Measurements from ENCODE around the gene ZNF341. TPM values are rescaled to one million over a fixed set of nuclear protein-coding genes. Genes with fewer than 3 reads are reported as not detected.

The ZNF341 gene
- total RNA-seq, 1 donor from 2014 or later = 2.3 TPM

GRCh38 chr20:33838035-33838864 lies 106.5 kb downstream of the ZNF341 start:
- no peak for DNase-seq (ENCODE audit: low read depth)
- H3K4me3 ChIP-seq (ENCODE audit: low read depth, low read length) = no peak overlapping the region
- TF ChIP-seq CTCF (IDR thresholded peaks at IDR 0.05; ENCODE audit: insufficient read depth, low read length, poor library complexity, severe bottlenecking) = no peak
- H3K27me3 ChIP-seq (ENCODE audit: control insufficient read depth, insufficient read depth, low read length) = no peaks in the 10 kb centered on the region
- no peaks in the 10 kb centered on the region for H3K36me3 ChIP-seq (ENCODE audit: control insufficient read depth, insufficient read depth, low read length)

GRCh38 chr20:33839591-33839990 lies 107.8 kb downstream of the ZNF341 start:
- Histone ChIP-seq H3K27me3 (ENCODE audit: control insufficient read depth, insufficient read depth, low read length) (no peaks in the 10 kb centered on the region), H3K36me3 (ENCODE audit: control insufficient read depth, insufficient read depth, low read length) (no peaks in the 10 kb centered on the region), H3K4me3 (ENCODE audit: low read depth, low read length) (no peak overlapping the region)
- no peak for DNase-seq (ENCODE audit: low read depth)
- TF ChIP-seq CTCF (IDR thresholded peaks at IDR 0.05; ENCODE audit: insufficient read depth, low read length, poor library complexity, severe bottlenecking) = no peak

GRCh38 chr20:33840160-33840559 lies 108.4 kb downstream of the ZNF341 start:
- DNase-seq (ENCODE audit: low read depth) = no peak
- no peak overlapping the region for H3K4me3 ChIP-seq (ENCODE audit: low read depth, low read length)
- TF ChIP-seq CTCF (IDR thresholded peaks at IDR 0.05; ENCODE audit: insufficient read depth, low read length, poor library complexity, severe bottlenecking) = no peak
- H3K36me3 ChIP-seq (ENCODE audit: control insufficient read depth, insufficient read depth, low read length) = no peaks in the 10 kb centered on the region
- no peaks in the 10 kb centered on the region for H3K27me3 ChIP-seq (ENCODE audit: control insufficient read depth, insufficient read depth, low read length)

DNA sequence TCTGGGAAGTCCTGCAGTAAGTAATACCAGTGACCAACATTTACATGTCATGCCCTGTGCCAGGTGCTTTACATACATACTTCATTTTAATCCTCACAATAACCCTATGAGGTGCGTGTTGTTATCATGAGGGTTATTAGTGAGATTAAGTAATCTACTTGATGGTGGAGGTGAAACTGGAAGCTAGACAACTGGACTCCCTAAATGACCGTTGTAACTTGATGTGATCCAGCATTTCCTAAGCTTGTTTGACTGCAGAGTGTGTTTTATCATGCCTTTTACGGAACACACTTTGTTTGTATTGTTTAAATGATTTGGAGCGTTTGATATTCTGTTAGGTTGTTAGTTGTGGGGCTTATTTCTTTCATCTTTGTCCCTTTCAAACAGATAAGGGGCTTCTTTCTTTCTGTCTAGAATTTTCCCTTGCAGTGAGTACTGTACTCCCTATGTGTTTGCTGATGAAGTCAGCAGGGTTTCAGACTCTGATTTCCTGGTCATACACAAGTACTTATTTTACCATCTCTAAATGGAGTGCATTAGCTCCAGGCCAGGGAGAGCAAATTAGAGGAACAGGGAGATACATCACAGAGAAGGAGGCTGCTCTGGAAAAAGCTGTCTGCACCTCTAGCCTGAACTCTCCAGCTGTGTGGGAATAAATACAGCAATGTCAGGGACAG lies 109.1 kb downstream of the ZNF341 start:
- no peak for TF ChIP-seq CTCF (IDR thresholded peaks at IDR 0.05; ENCODE audit: insufficient read depth, low read length, poor library complexity, severe bottlenecking)
- no peak overlapping the region for H3K4me3 ChIP-seq (ENCODE audit: low read depth, low read length)
- H3K36me3 ChIP-seq (ENCODE audit: control insufficient read depth, insufficient read depth, low read length) = no peaks in the 10 kb centered on the region
- no peak for DNase-seq (ENCODE audit: low read depth)
- H3K27me3 ChIP-seq (ENCODE audit: control insufficient read depth, insufficient read depth, low read length) = no peaks in the 10 kb centered on the region

DNA sequence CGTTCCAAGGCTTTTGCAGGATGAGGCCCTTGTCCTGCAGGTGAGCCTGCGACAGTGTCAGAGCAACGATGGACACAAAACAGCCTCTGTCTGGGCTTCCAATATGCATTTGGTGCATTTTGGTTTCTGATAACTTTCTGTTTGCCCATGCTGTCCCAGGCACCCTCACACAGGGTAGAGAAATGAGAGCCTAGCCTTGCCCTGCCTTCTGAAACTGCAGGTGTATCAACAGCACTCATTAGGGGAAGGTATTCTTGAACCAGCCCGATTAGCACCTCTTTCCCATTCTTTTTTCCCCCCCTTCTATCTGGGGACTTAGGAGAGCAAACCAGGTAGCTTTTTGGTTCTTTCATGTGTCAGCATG lies 109.6 kb downstream of the ZNF341 start:
- no peak overlapping the region for H3K4me3 ChIP-seq (ENCODE audit: low read depth, low read length)
- H3K27me3 ChIP-seq (ENCODE audit: control insufficient read depth, insufficient read depth, low read length) = no peaks in the 10 kb centered on the region
- TF ChIP-seq CTCF (IDR thresholded peaks at IDR 0.05; ENCODE audit: insufficient read depth, low read length, poor library complexity, severe bottlenecking) = no peak
- no peak for DNase-seq (ENCODE audit: low read depth)
- no peaks in the 10 kb centered on the region for H3K36me3 ChIP-seq (ENCODE audit: control insufficient read depth, insufficient read depth, low read length)

Other genes starting within 250 kb of the ZNF341 start
- 11.6 and 13.4 TPM in 2 replicates for gene CBFA2T2, start 241.9 kb upstream of the ZNF341 start, total RNA-seq
- not detected in 2 replicates for gene C20orf144, start 69.7 kb upstream of the ZNF341 start, total RNA-seq
- gene ACTL10, start 65.1 kb upstream of the ZNF341 start, total RNA-seq = 3.1 and 3.6 TPM in 2 replicates
- 17.5 and 20.6 TPM in 2 replicates for gene NECAB3, start 57.6 kb upstream of the ZNF341 start, total RNA-seq
- 3.2 and 4.1 TPM in 2 replicates for gene E2F1, start 45.6 kb upstream of the ZNF341 start, total RNA-seq
- 3.9 and 8.1 TPM in 2 replicates for gene PXMP4, start 11.7 kb upstream of the ZNF341 start, total RNA-seq
- gene CHMP4B, start 79.4 kb downstream of the ZNF341 start, total RNA-seq = 59.2 and 65.7 TPM in 2 replicates